Measurements from ENCODE around the gene MIPEP. TPM values are rescaled to one million over a fixed set of nuclear protein-coding genes. Genes with fewer than 3 reads are reported as not detected.
A peak's percentile ranks its signal among the peaks of the same experiment; 100 is the strongest.

MIPEP gene
- polyA plus RNA-seq, 6 donors from 2014 or later, result 5.1 to 27.3 (median 22.4) TPM

- ATAC-seq (ENCODE audit: low read depth in 2 of 2), result no peak
- peaks cover 38 to 65% (median 49%) of the 10 kb centered on the region in 3 donors for H3K4me1 Mint-ChIP-seq
- H3K4me3 Mint-ChIP-seq, result peak overlapping the region in 4 of 8 donors; percentile 66 to 90 (median 82)
Observed at GRCh38 chr13:23808803-23809202, 80.4 kb downstream of the MIPEP start.

DNA sequence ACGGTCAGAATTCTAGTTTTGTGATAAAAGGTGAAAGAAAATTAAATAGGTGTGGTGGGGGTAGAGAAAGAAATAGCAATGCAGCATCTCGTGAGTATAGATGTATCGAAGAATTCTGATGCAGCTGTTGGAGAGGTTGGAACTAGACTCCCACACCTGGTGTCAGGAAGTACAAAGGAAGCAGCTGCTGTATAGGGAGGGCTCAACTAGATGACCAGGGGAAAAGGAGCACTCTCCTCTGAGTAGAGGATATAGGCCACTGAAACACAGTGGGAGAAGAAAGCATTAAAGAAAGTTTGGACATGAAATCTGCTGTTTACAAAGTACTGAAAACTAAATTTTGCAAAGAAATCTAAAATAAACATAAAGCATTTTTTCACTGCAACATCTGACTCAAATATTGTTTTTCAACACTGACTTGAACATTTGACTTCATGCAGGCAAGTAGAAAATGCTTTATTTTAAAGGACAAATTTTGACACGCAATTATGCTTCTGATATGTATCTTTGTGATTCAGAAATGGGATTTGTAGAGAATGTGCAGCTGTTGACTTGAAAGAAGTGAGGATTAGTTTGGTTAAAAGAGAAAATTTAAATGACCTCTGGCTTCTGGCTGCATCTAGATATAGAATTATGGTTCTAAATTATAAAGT, 82.2 kb downstream of the MIPEP start:
- H3K36me3 Mint-ChIP-seq, result peaks cover 0 to 20% of the 10 kb centered on the region in 2 donors
- peaks cover 35 to 57% (median 46%) of the 10 kb centered on the region in 3 donors for H3K4me1 Mint-ChIP-seq
- H3K27me3 Mint-ChIP-seq, result peaks cover 4 to 8% (median 8%) of the 10 kb centered on the region in 3 donors
- H3K4me3 Mint-ChIP-seq, result peak overlapping the region; percentile 79 to 94 (median 84)
- DNase-seq (no peak), ATAC-seq (ENCODE audit: low read depth in 2 of 2) (no peak)
- peak overlapping the region in 4 of 6 donors; percentile 64 to 94 (median 83) for H3K27ac Mint-ChIP-seq
- no peaks in the 10 kb centered on the region for H3K9me3 Mint-ChIP-seq

More at GRCh38 chr13:23808803-23809202, 80.4 kb downstream of the MIPEP start:
- Mint-ChIP-seq H3K27ac (peak overlapping the region in 1 of 6 donors; percentile 11), H3K27me3 (peaks cover 0 to 8% (median 3%) of the 10 kb centered on the region in 3 donors), H3K9me3 (no peaks in the 10 kb centered on the region), H3K36me3 (peaks cover 0 to 15% of the 10 kb centered on the region in 2 donors)
- DNase-seq, result no peak

GRCh38 chr13:23805821-23806220, 83.4 kb downstream of the MIPEP start:
- peaks cover 10 to 25% of the 10 kb centered on the region in 2 donors for H3K36me3 Mint-ChIP-seq
- H3K27ac Mint-ChIP-seq, result no peak overlapping the region
- H3K27me3 Mint-ChIP-seq, result peaks cover 8 to 12% (median 11%) of the 10 kb centered on the region in 3 donors
- peak overlapping the region in 3 of 8 donors; percentile 1 to 79 (median 26) for H3K4me3 Mint-ChIP-seq
- H3K4me1 Mint-ChIP-seq, result peaks cover 27 to 51% (median 44%) of the 10 kb centered on the region in 3 donors
- no peaks in the 10 kb centered on the region for H3K9me3 Mint-ChIP-seq
- DNase-seq (no peak), ATAC-seq (ENCODE audit: low read depth in 2 of 2) (no peak)

DNA sequence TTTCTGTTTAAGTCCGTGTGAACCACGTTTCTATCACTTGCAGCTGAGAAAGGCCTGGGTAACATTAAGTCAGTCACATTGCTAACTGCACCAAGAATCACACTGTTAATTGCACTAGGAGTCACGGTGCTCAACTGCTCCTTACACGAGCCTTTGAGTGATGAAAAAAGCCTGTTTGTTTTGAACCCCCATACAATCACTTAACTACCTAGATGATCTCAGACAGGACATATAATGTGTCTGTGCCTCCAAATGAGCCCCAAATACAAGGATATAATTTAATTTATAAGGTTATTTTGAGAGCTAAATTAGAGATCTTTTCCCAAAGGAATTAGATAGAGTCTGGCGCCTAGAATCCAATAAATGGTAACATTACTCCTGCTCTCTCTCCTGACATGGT, 84.1 kb downstream of the MIPEP start:
- Mint-ChIP-seq H3K4me1 (peaks cover 23 to 49% (median 44%) of the 10 kb centered on the region in 3 donors), H3K4me3 (peak overlapping the region in 1 of 8 donors; percentile 4), H3K9me3 (no peaks in the 10 kb centered on the region), H3K27ac (peak overlapping the region in 1 of 6 donors; percentile 1), H3K27me3 (peaks cover 8 to 16% (median 11%) of the 10 kb centered on the region in 3 donors), H3K36me3 (peaks cover 10 to 25% of the 10 kb centered on the region in 2 donors)
- DNase-seq (no peak), ATAC-seq (ENCODE audit: low read depth in 2 of 2) (no peak)

GRCh38 chr13:23804166-23804565, 85.0 kb downstream of the MIPEP start:
- Mint-ChIP-seq H3K27me3 (peaks cover 8 to 16% (median 11%) of the 10 kb centered on the region in 3 donors), H3K36me3 (peaks cover 10 to 25% of the 10 kb centered on the region in 2 donors), H3K4me1 (peaks cover 23 to 54% (median 48%) of the 10 kb centered on the region in 3 donors), H3K27ac (no peak overlapping the region), H3K4me3 (no peak overlapping the region), H3K9me3 (no peaks in the 10 kb centered on the region)
- ATAC-seq (ENCODE audit: low read depth in 2 of 2), result no peak
- no peak for DNase-seq

DNA sequence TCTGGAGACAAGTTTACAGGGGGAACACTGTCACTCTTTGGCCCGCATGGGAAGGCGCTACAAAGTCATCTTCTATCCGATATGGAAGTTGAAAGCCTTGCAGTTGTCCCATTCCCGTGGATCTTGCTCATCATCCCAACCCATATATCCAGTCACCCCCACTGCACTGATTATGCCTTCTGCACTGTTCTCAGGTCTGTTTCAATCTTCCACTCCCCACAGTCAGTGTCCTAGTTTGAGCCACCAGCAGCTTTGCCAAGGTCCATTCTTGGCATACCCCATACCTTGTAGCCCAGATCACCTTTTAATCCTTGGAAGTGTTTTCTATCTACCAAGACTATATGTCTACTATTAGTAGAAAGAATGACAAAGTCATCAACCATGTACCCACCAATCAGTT, 88.1 kb downstream of the MIPEP start:
- H3K27me3 Mint-ChIP-seq, result peaks cover 16 to 27% (median 26%) of the 10 kb centered on the region in 3 donors
- H3K4me1 Mint-ChIP-seq, result peaks cover 15 to 30% (median 26%) of the 10 kb centered on the region in 3 donors
- no peak overlapping the region for H3K27ac Mint-ChIP-seq
- no peak for ATAC-seq (ENCODE audit: low read depth in 2 of 2)
- H3K36me3 Mint-ChIP-seq, result peaks cover 33 to 40% of the 10 kb centered on the region in 2 donors
- DNase-seq, result no peak
- H3K9me3 Mint-ChIP-seq, result no peaks in the 10 kb centered on the region
- H3K4me3 Mint-ChIP-seq, result no peak overlapping the region

DNA sequence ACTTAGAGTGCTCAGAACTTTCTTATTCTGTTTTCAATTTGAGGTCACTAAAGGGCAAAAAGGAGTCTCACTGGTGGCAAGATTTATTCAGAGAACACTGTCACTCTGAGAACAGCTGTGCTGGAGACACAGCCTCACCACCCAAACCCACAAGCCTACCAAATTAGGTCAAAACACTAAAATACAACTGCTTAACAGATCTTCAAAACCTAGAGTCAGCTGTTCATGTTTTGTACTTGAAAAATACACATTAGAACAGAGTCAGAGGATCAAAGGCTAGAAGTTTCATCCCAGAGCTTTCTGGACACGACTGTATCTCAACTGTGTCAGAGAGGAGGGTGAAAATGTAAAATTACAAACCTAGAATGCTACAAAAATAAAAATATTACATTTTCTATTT, 89.3 kb downstream of the MIPEP start:
- peaks cover 33% of the 10 kb centered on the region in 2 donors for H3K36me3 Mint-ChIP-seq
- H3K4me3 Mint-ChIP-seq, result peak overlapping the region in 4 of 8 donors; percentile 7 to 47 (median 37)
- ATAC-seq (ENCODE audit: low read depth in 2 of 2) (peak in 1 of 2 donors; percentile 30), DNase-seq (no peak)
- no peak overlapping the region for H3K27ac Mint-ChIP-seq
- H3K27me3 Mint-ChIP-seq, result peaks cover 10 to 31% (median 27%) of the 10 kb centered on the region in 3 donors
- no peaks in the 10 kb centered on the region for H3K9me3 Mint-ChIP-seq
- H3K4me1 Mint-ChIP-seq, result peaks cover 7 to 20% (median 19%) of the 10 kb centered on the region in 3 donors

- H3K36me3 Mint-ChIP-seq, result peaks cover 32 to 41% of the 10 kb centered on the region in 2 donors
Observed at GRCh38 chr13:23797276-23797903, 91.8 kb downstream of the MIPEP start.

DNA sequence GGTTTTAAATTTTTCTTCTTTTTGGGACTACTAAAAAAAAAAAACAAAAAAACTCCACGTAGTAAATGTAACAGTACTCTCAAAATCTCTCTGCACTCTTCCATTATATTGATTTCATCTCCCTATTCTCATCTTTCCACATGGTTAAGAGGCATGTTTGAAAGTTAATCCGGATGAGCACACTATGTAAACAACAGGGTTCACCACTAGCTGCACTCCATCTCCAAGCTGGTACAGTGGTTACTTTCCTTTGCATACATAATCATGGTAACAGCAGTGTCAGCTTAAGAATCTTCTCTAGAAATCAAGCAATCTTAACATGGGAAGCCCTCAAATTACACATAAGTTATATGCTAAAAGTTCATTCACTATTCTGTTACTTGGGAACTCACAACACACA, 92.6 kb downstream of the MIPEP start:
- DNase-seq, result no peak
- Mint-ChIP-seq H3K27me3 (peaks cover 16 to 36% (median 26%) of the 10 kb centered on the region in 3 donors), H3K9me3 (no peaks in the 10 kb centered on the region), H3K36me3 (peaks cover 32 to 38% of the 10 kb centered on the region in 2 donors), H3K4me3 (peak overlapping the region in 1 of 8 donors; percentile 47), H3K27ac (no peak overlapping the region), H3K4me1 (peaks cover 10 to 27% (median 14%) of the 10 kb centered on the region in 3 donors)
- no peak for ATAC-seq (ENCODE audit: low read depth in 2 of 2)

More at GRCh38 chr13:23797276-23797903, 91.8 kb downstream of the MIPEP start:
- Mint-ChIP-seq H3K9me3 (no peaks in the 10 kb centered on the region), H3K4me3 (no peak overlapping the region), H3K27ac (no peak overlapping the region), H3K4me1 (peaks cover 10 to 27% (median 16%) of the 10 kb centered on the region in 3 donors), H3K27me3 (peaks cover 16 to 36% (median 28%) of the 10 kb centered on the region in 3 donors)
- ATAC-seq (ENCODE audit: low read depth in 2 of 2), result no peak
- DNase-seq, result no peak

DNA sequence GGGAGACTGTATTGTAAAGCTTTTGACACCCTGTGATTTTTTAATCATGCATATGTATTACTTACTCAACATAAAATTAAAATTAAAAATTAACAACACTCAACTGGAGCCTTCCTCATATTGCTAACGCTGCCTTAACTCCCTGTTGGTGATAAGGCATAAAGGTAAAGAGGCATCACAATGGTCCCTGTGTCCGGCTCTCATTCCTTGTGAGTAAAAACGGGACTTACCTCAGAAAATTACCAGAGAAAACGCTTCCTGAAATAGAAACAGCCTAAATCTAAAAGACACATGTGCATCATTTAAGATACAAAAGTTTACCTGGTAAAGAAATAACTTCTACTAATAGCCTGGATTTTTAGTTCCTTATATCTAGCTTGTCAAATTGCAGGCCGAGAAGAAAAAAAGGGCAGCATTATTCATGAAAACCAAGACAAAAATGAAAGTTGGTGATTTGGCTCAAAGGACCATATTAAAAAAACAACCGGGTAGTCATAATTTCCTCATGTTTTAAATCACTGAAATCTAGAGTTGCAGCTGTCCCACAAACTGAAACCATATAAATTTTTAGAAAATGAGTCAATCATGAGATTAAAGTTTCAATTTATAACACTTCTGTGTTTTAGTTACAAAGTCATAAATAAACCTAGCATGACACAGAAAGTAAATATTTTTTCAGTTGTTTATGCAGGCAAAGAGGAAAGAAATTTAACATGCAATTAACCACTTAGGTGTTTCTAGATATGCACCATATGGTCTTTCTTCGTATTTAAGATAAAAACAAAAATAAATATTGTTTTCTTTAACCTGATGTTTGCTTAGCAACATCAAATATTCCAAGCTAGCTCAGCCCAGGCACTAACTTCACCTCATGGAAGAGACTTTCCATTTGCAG, 94.7 kb downstream of the MIPEP start:
- peaks cover 0 to 11% (median 10%) of the 10 kb centered on the region in 3 donors for H3K4me1 Mint-ChIP-seq
- H3K4me3 Mint-ChIP-seq, result peak overlapping the region in 1 of 8 donors; percentile 65
- H3K9me3 Mint-ChIP-seq, result no peaks in the 10 kb centered on the region
- H3K36me3 Mint-ChIP-seq, result peaks cover 27 to 31% of the 10 kb centered on the region in 2 donors
- ATAC-seq (ENCODE audit: low read depth in 2 of 2), result no peak
- H3K27me3 Mint-ChIP-seq, result peaks cover 16 to 27% (median 21%) of the 10 kb centered on the region in 3 donors
- no peak for DNase-seq
- H3K27ac Mint-ChIP-seq, result no peak overlapping the region

- H3K4me1 Mint-ChIP-seq, result peaks cover 0 to 10% (median 8%) of the 10 kb centered on the region in 3 donors
- peaks cover 26 to 28% of the 10 kb centered on the region in 2 donors for H3K36me3 Mint-ChIP-seq
- no peak for ATAC-seq (ENCODE audit: low read depth in 2 of 2)
- DNase-seq, result no peak
- peak overlapping the region in 2 of 8 donors; percentile 27 to 40 for H3K4me3 Mint-ChIP-seq
- peak overlapping the region in 2 of 6 donors; percentile 3 to 30 for H3K27ac Mint-ChIP-seq
- no peaks in the 10 kb centered on the region for H3K9me3 Mint-ChIP-seq
- peaks cover 16 to 32% (median 20%) of the 10 kb centered on the region in 3 donors for H3K27me3 Mint-ChIP-seq
Observed at GRCh38 chr13:23793711-23794110, 95.5 kb downstream of the MIPEP start.

DNA sequence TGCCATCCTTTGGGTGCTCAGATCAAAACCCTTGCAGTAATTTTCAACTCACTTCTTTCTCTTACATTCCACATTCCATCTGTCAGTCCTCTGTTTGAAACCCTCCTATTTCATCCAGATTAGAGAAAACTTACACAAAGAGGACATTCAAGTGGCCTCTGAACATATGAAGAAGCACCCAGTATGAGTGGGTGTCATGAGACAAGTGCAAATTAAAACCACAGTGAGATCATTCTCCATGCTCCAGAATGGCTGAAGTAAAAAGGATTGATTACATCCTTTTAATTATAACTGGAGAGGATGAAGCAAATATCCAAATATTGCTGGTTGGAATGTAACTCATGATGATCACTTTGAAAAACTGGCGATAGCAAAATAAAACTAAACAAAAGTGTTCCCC, 96.5 kb downstream of the MIPEP start:
- DNase-seq, result no peak
- no peak overlapping the region for H3K4me3 Mint-ChIP-seq
- ATAC-seq (ENCODE audit: low read depth in 2 of 2), result no peak
- no peaks in the 10 kb centered on the region for H3K9me3 Mint-ChIP-seq
- H3K36me3 Mint-ChIP-seq, result peaks cover 21 to 22% of the 10 kb centered on the region in 2 donors
- H3K27ac Mint-ChIP-seq, result no peak overlapping the region
- H3K4me1 Mint-ChIP-seq, result peaks cover 0 to 10% (median 8%) of the 10 kb centered on the region in 3 donors
- peaks cover 16 to 33% (median 17%) of the 10 kb centered on the region in 3 donors for H3K27me3 Mint-ChIP-seq
